Keratinocyte (primary cell): Measurements from ENCODE around the gene ANGPTL1. TPM values are rescaled to one million over a fixed set of nuclear protein-coding genes. Genes with fewer than 3 reads are reported as not detected.

Experiments
- DNase-seq: peaks from one replicate; pipeline ENCODE4 v3.0.0-alpha.2; 2011; ENCODE audit warnings: low read depth, missing footprints, low spot score
- FAIRE-seq: peaks from 2 replicates; lab custom pipeline; 2011; peaks lifted over from hg19 to GRCh38; lab: Jason Lieb, UNC
- H2AFZ ChIP-seq: 2 replicates; pipeline ENCODE4 v1.6.0; 2012; ENCODE audit warnings: low read length, control low read depth, inconsistent platforms; ENCODE audit not compliant: control insufficient read depth
- H3K27ac ChIP-seq: 2 replicates; pipeline ENCODE4 v1.5.1; 2011; ENCODE audit warnings: low read length; ENCODE audit not compliant: control insufficient read depth, insufficient read depth
- H3K27me3 ChIP-seq: 3 replicates; pipeline ENCODE4 v1.6.0; 2011; ENCODE audit warnings: low read length; ENCODE audit not compliant: control insufficient read depth, insufficient read depth; ENCODE audit errors: extremely low read depth
- H3K36me3 ChIP-seq, 2 experiments: 2 replicates in 1 of 2; 3 replicates in 1 of 2; pipeline ENCODE4 v1.5.1; 2011; ENCODE audit warnings: low read length in 2 of 2, mild to moderate bottlenecking in 1 of 2; ENCODE audit not compliant: control insufficient read depth in 2 of 2, insufficient read depth in 2 of 2; ENCODE audit errors: extremely low read depth in 1 of 2
- H3K4me1 ChIP-seq: 3 replicates; pipeline ENCODE4 v1.5.1; 2011; ENCODE audit warnings: low read length; ENCODE audit not compliant: control insufficient read depth, insufficient read depth; ENCODE audit errors: extremely low read depth
- H3K4me2 ChIP-seq: 3 replicates; pipeline ENCODE4 v1.6.0; 2011; ENCODE audit warnings: low read depth, low read length; ENCODE audit not compliant: control insufficient read depth, insufficient read depth; ENCODE audit errors: extremely low read depth
- H3K4me3 ChIP-seq, 3 experiments: fragments of 200-600 bp in 1 of 3; sonication (generic) in 1 of 3; 2 replicates in 2 of 3; 3 replicates in 1 of 3; pipeline ENCODE4 v1.5.1; 2011 to 2016; ENCODE audit warnings: low read length in 3 of 3, mild to moderate bottlenecking in 3 of 3, control low read depth in 2 of 3, inconsistent platforms in 1 of 3, low read depth in 1 of 3, mixed read lengths in 1 of 3, mixed run types in 1 of 3, moderate library complexity in 1 of 3; ENCODE audit not compliant: control insufficient read depth in 2 of 3, insufficient read depth in 2 of 3; ENCODE audit errors: extremely low read depth in 1 of 3
- H3K79me2 ChIP-seq: 2 replicates; pipeline ENCODE4 v1.6.0; 2012; ENCODE audit warnings: low read length; ENCODE audit not compliant: control insufficient read depth, insufficient read depth
- H3K9ac ChIP-seq: 3 replicates; pipeline ENCODE4 v1.6.0; 2011; ENCODE audit warnings: low read length; ENCODE audit not compliant: control insufficient read depth, insufficient read depth; ENCODE audit errors: extremely low read depth
- H3K9me1 ChIP-seq: 3 replicates; pipeline ENCODE4 v1.6.0; 2011; ENCODE audit warnings: low read length; ENCODE audit not compliant: control insufficient read depth, insufficient read depth; ENCODE audit errors: extremely low read depth
- H3K9me3 ChIP-seq: 2 replicates; pipeline ENCODE4 v1.5.1; 2012; ENCODE audit warnings: low read depth, low read length; ENCODE audit not compliant: control insufficient read depth
- H4K20me1 ChIP-seq: 3 replicates; pipeline ENCODE4 v1.6.0; 2011; ENCODE audit warnings: low read length; ENCODE audit not compliant: control insufficient read depth, insufficient read depth; ENCODE audit errors: extremely low read depth
- EZH2 ChIP-seq: IDR thresholded peaks from one replicate; pipeline ENCODE4 v1.6.1; 2012; ENCODE audit warnings: inconsistent platforms, mild to moderate bottlenecking, low read length, moderate library complexity
- dilution Hi-C: fragments of 300-500 bp; cut with MboI; formaldehyde crosslinking; loops from one replicate; pipeline ENCODE4 v1.7.0; 2020; ENCODE audit warnings: low sequenced_read_pairs; ENCODE audit not compliant: extremely low pct_ligation_motif_present
- polyA plus RNA-seq, 5 experiments: library from polyadenylated mRNA; depleted of rRNA in 3 of 5; stranded (reverse) in 3 of 5; stranded (forward) in 1 of 5; unstranded in 1 of 5; fragments of >200 nt; gene quantifications; 1 replicate in 1 of 5; 2 replicates in 3 of 5; 3 replicates in 1 of 5; pipeline versions ENCODE4 v1.2.1 to v1.2.3, GENCODE V29; 2011 to 2012; ENCODE audit warnings: missing spikeins in 2 of 5, low read depth in 1 of 5, low replicate concordance in 1 of 5
- TF ChIP-seq, protein P1 (sequence below), 3 experiments: IDR thresholded peaks in 1 of 3; conservative IDR thresholded peaks in 1 of 3; optimal IDR thresholded peaks in 1 of 3; 2 replicates in 2 of 3; 3 replicates in 1 of 3; pipeline versions ENCODE3 to v1.5.1; 2011; ENCODE audit warnings: low read length in 3 of 3, mild to moderate bottlenecking in 3 of 3, moderate library complexity in 2 of 3, control low read depth in 1 of 3, inconsistent platforms in 1 of 3; ENCODE audit not compliant: insufficient read depth in 2 of 3; ENCODE audit errors: extremely low read depth in 1 of 3

Gene ANGPTL1
- polyA plus RNA-seq, 1 donor (not counting 4 experiments of a cell fraction or from before 2014, with no cell fraction given) = not detected

GRCh38 chr1:178844436-178844835 is 26.4 kb downstream of the ANGPTL1 start:
- H3K4me3 ChIP-seq = no peak overlapping the region
- H3K4me1 ChIP-seq = no peaks in the 10 kb centered on the region
- H3K36me3 ChIP-seq = no peaks in the 10 kb centered on the region
- H3K27me3 ChIP-seq = no peaks in the 10 kb centered on the region
- dilution Hi-C loops = no loop called here
- no peak overlapping the region for H3K27ac ChIP-seq
- H3K4me2 ChIP-seq = no peak overlapping the region
- no peaks in the 10 kb centered on the region for H3K9me3 ChIP-seq
- DNase-seq (no peak), FAIRE-seq (no peak)
- H3K9me1 ChIP-seq = no peaks in the 10 kb centered on the region
- no peaks in the 10 kb centered on the region for H4K20me1 ChIP-seq
- no peak overlapping the region for H2AFZ ChIP-seq
- H3K9ac ChIP-seq = no peak overlapping the region
- TF ChIP-seq, protein P1, sequence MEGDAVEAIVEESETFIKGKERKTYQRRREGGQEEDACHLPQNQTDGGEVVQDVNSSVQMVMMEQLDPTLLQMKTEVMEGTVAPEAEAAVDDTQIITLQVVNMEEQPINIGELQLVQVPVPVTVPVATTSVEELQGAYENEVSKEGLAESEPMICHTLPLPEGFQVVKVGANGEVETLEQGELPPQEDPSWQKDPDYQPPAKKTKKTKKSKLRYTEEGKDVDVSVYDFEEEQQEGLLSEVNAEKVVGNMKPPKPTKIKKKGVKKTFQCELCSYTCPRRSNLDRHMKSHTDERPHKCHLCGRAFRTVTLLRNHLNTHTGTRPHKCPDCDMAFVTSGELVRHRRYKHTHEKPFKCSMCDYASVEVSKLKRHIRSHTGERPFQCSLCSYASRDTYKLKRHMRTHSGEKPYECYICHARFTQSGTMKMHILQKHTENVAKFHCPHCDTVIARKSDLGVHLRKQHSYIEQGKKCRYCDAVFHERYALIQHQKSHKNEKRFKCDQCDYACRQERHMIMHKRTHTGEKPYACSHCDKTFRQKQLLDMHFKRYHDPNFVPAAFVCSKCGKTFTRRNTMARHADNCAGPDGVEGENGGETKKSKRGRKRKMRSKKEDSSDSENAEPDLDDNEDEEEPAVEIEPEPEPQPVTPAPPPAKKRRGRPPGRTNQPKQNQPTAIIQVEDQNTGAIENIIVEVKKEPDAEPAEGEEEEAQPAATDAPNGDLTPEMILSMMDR (optimal IDR thresholded peaks at IDR 0.05 in 1 of 3, IDR thresholded peaks at IDR 0.05 in 1 of 3, conservative IDR thresholded peaks at IDR 0.05 in 1 of 3; ENCODE audit: extremely low read depth in 1 of 3, insufficient read depth in 2 of 3, low read length in 3 of 3) = no peak
- TF ChIP-seq EZH2 = no peak
- H3K79me2 ChIP-seq = no peaks in the 10 kb centered on the region

DNA sequence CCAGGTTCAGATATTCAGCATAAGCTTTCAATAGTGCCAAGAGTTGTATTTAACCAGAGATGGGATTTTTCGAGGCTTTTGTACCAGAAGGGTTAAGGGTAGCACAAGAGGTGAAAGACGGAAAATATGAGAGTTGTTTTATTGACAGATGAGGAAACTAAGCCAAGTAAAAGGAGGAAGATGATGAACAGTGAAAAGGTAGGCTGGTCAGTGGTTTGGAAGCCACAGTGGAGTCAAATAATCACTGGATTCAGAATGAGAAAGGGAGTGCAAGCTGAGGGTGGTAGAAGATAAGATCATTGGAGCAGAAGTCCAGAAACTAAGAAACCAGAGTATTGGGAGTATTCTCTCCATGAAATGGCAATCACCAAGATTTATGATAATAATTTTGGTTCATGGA is 45.7 kb downstream of the ANGPTL1 start:
- Histone ChIP-seq H3K4me3 (no peak overlapping the region), H3K27me3 (no peaks in the 10 kb centered on the region), H4K20me1 (no peaks in the 10 kb centered on the region), H2AFZ (no peak overlapping the region), H3K4me1 (no peaks in the 10 kb centered on the region), H3K27ac (no peak overlapping the region), H3K9me1 (no peaks in the 10 kb centered on the region), H3K36me3 (peaks cover 0 to 3% of the 10 kb centered on the region in 2 experiments), H3K4me2 (no peak overlapping the region), H3K9ac (no peak overlapping the region), H3K79me2 (no peaks in the 10 kb centered on the region), H3K9me3 (no peaks in the 10 kb centered on the region)
- TF ChIP-seq, protein P1 (optimal IDR thresholded peaks at IDR 0.05 in 1 of 3, IDR thresholded peaks at IDR 0.05 in 1 of 3, conservative IDR thresholded peaks at IDR 0.05 in 1 of 3; ENCODE audit: extremely low read depth in 1 of 3, insufficient read depth in 2 of 3, low read length in 3 of 3) = no peak
- no peak for TF ChIP-seq EZH2
- no peak for FAIRE-seq
- dilution Hi-C loops = no loop called here
- no peak for DNase-seq
